ENCODE data around the gene NPAS3.

DNA sequence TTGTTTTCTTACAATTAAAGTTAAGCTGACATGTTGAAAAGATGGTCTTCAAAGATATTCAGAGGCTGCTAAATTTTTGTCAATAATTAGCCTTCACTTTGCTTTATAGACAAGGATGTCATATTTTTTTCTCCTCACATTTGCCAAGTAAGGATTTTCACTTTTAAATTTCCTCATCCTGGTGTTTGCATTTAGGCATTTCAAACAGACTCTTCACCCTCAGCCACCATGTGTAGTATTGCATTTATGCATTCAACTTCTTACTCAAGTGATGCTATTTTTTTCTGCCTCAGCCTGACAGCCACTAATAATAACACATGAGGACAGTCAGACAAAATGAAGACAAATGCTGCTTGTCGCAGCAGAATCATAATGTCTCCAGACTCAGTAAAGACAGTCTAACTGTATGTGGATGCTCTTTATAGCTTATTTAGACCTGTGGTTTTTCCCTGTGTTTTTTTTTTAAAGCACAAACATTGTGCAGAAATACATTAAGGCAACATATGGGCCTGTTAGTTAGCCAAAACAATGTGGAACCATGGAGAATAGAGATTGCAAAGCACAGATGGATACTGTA lies 481.5 kb downstream of the NPAS3 start:
- TF ChIP-seq, protein P1, sequence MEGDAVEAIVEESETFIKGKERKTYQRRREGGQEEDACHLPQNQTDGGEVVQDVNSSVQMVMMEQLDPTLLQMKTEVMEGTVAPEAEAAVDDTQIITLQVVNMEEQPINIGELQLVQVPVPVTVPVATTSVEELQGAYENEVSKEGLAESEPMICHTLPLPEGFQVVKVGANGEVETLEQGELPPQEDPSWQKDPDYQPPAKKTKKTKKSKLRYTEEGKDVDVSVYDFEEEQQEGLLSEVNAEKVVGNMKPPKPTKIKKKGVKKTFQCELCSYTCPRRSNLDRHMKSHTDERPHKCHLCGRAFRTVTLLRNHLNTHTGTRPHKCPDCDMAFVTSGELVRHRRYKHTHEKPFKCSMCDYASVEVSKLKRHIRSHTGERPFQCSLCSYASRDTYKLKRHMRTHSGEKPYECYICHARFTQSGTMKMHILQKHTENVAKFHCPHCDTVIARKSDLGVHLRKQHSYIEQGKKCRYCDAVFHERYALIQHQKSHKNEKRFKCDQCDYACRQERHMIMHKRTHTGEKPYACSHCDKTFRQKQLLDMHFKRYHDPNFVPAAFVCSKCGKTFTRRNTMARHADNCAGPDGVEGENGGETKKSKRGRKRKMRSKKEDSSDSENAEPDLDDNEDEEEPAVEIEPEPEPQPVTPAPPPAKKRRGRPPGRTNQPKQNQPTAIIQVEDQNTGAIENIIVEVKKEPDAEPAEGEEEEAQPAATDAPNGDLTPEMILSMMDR (IDR thresholded peaks at IDR 0.05): no peak
- TF ChIP-seq POLR2AphosphoS5 (IDR thresholded peaks at IDR 0.05): no peak
- no peak for TF ChIP-seq POLR2A (IDR thresholded peaks at IDR 0.05)

All from sigmoid colon (tissue), 4 donors.